H9 (cell line): ENCODE results near the gene ATG7. TPM values are rescaled to one million over a fixed set of nuclear protein-coding genes. Genes with fewer than 3 reads are reported as not detected.

Experiments
- DNase-seq: peaks from one replicate; pipeline ENCODE4 v3.0.0-alpha.2; 2017
- H2AFZ ChIP-seq: one replicate; pipeline ENCODE4 v1.6.1; 2013; ENCODE audit warnings: mild to moderate bottlenecking, low read length, control low read depth, moderate library complexity
- H2AK5ac ChIP-seq: 2 replicates; pipeline ENCODE4 v1.6.1; 2013; ENCODE audit warnings: low read length, control low read depth, mixed read lengths; ENCODE audit not compliant: insufficient read length
- H2BK120ac ChIP-seq: one replicate; pipeline ENCODE4 v1.6.1; 2013; ENCODE audit warnings: low read depth, mild to moderate bottlenecking, low read length, control low read depth, inconsistent platforms; ENCODE audit not compliant: poor library complexity, severe bottlenecking
- H2BK12ac ChIP-seq: 2 replicates; pipeline ENCODE4 v1.6.1; 2013; ENCODE audit warnings: low read length, control low read depth, mixed read lengths, low read depth; ENCODE audit not compliant: insufficient read length
- H2BK15ac ChIP-seq: 2 replicates; pipeline ENCODE4 v1.6.1; 2013; ENCODE audit warnings: low read depth, low read length, control low read depth
- H2BK20ac ChIP-seq: one replicate; pipeline ENCODE4 v1.6.1; 2013; ENCODE audit warnings: low read depth, mild to moderate bottlenecking, low read length, control low read depth, inconsistent platforms; ENCODE audit not compliant: poor library complexity, severe bottlenecking
- H2BK5ac ChIP-seq: 2 replicates; pipeline ENCODE4 v1.6.1; 2013; ENCODE audit warnings: low read length, control low read depth, mixed read lengths; ENCODE audit not compliant: insufficient read length
- H3K14ac ChIP-seq: 2 replicates; pipeline ENCODE4 v1.6.1; 2013; ENCODE audit warnings: low read length, control low read depth; ENCODE audit not compliant: insufficient read depth
- H3K18ac ChIP-seq: 2 replicates; pipeline ENCODE4 v1.6.1; 2013; ENCODE audit warnings: low read depth, mild to moderate bottlenecking, mixed read lengths, low read length, control low read depth; ENCODE audit not compliant: insufficient read length
- H3K23ac ChIP-seq: 2 replicates; pipeline ENCODE4 v1.6.1; 2013; ENCODE audit warnings: low read length, control low read depth, mixed read lengths, low read depth; ENCODE audit not compliant: insufficient read length
- H3K23me2 ChIP-seq: 2 replicates; pipeline ENCODE4 v1.6.1; 2013; ENCODE audit warnings: low read depth, mild to moderate bottlenecking, mixed read lengths, low read length, control low read depth; ENCODE audit not compliant: insufficient read length, poor library complexity, severe bottlenecking
- H3K27ac ChIP-seq: 2 replicates; pipeline ENCODE4 v1.5.1; 2013; ENCODE audit warnings: low read length, control low read depth, mixed read lengths, low read depth; ENCODE audit not compliant: insufficient read length
- H3K27me3 ChIP-seq: 2 replicates; pipeline ENCODE4 v1.6.1; 2013; ENCODE audit warnings: low read length, control low read depth, inconsistent platforms; ENCODE audit not compliant: insufficient read depth
- H3K4ac ChIP-seq: 2 replicates; pipeline ENCODE4 v1.6.1; 2013; ENCODE audit warnings: low read depth, mild to moderate bottlenecking, control low read depth, inconsistent platforms, low read length, moderate library complexity
- H3K4me1 ChIP-seq: 2 replicates; pipeline ENCODE4 v1.6.1; 2013; ENCODE audit warnings: low read length, control low read depth, inconsistent platforms; ENCODE audit not compliant: insufficient read depth
- H3K4me2 ChIP-seq: 2 replicates; pipeline ENCODE4 v1.6.1; 2013; ENCODE audit warnings: low read length, control low read depth, mixed read lengths; ENCODE audit not compliant: insufficient read length, insufficient read depth
- H3K56ac ChIP-seq: 2 replicates; pipeline ENCODE4 v1.6.1; 2013; ENCODE audit warnings: low read depth, mild to moderate bottlenecking, mixed read lengths, low read length, control low read depth; ENCODE audit not compliant: insufficient read length
- H3K79me1 ChIP-seq: 2 replicates; pipeline ENCODE4 v1.6.1; 2013; ENCODE audit warnings: low read depth, mild to moderate bottlenecking, moderate library complexity, low read length, control low read depth, inconsistent platforms; ENCODE audit not compliant: insufficient read depth, poor library complexity, severe bottlenecking
- H3K79me2 ChIP-seq: 2 replicates; pipeline ENCODE4 v1.6.1; 2013; ENCODE audit warnings: low read length, control low read depth, inconsistent platforms; ENCODE audit not compliant: insufficient read depth
- H3K9ac ChIP-seq: 2 replicates; pipeline ENCODE4 v1.6.1; 2013; ENCODE audit warnings: low read length, control low read depth, mixed read lengths; ENCODE audit not compliant: insufficient read length; ENCODE audit errors: extremely low read depth
- H3K9me3 ChIP-seq: one replicate; pipeline ENCODE4 v1.6.1; 2013; ENCODE audit warnings: low read depth, low read length, inconsistent platforms; ENCODE audit not compliant: control insufficient read depth
- H3T11ph ChIP-seq: one replicate; pipeline ENCODE4 v1.6.1; 2013; ENCODE audit warnings: mild to moderate bottlenecking, low read length, control low read depth, inconsistent platforms
- H4K20me1 ChIP-seq: one replicate; pipeline ENCODE4 v1.6.1; 2013; ENCODE audit not compliant: control insufficient read depth, insufficient read length, insufficient read depth
- H4K5ac ChIP-seq: 2 replicates; pipeline ENCODE4 v1.6.1; 2013; ENCODE audit warnings: low read depth, mild to moderate bottlenecking, mixed read lengths, low read length, control low read depth; ENCODE audit not compliant: insufficient read length
- H4K8ac ChIP-seq: replicated peaks from 2 replicates; pipeline ENCODE4 v1.6.1; 2013; ENCODE audit warnings: low read length, control low read depth, mixed read lengths, low read depth; ENCODE audit not compliant: insufficient read length
- H4K91ac ChIP-seq: 2 replicates; pipeline ENCODE4 v1.6.1; 2013; ENCODE audit warnings: low read depth, mild to moderate bottlenecking, moderate library complexity, mixed read lengths, low read length, control low read depth; ENCODE audit not compliant: insufficient read length
- H3K27ac Mint-ChIP-seq, 3 experiments: 2 replicates in 2 of 3; 3 replicates in 1 of 3; pipeline ENCODE4 v1.8.0; 2020 to 2021; ENCODE audit warnings: mixed read lengths in 3 of 3, mild to moderate bottlenecking in 1 of 3, moderate library complexity in 1 of 3
- H3K27me3 Mint-ChIP-seq: 2 replicates; pipeline ENCODE4 v1.8.0; 2021; ENCODE audit warnings: low read depth, mild to moderate bottlenecking, moderate library complexity, mixed read lengths
- H3K36me3 Mint-ChIP-seq, 3 experiments: 2 replicates in 2 of 3; 3 replicates in 1 of 3; pipeline ENCODE4 v1.8.0; 2020 to 2021; ENCODE audit warnings: low read depth in 3 of 3, mixed read lengths in 3 of 3; ENCODE audit not compliant: insufficient read depth in 1 of 3
- H3K4me1 Mint-ChIP-seq, 2 experiments: 2 replicates each; pipeline ENCODE4 v1.8.0; 2020; ENCODE audit warnings: mixed read lengths in 2 of 2
- H3K4me3 Mint-ChIP-seq, 2 experiments: 2 replicates in 1 of 2; 3 replicates in 1 of 2; pipeline ENCODE4 v1.8.0; 2020 to 2021; ENCODE audit warnings: mild to moderate bottlenecking in 2 of 2, mixed read lengths in 2 of 2, moderate library complexity in 1 of 2
- H3K9me3 Mint-ChIP-seq, 2 experiments: 2 replicates in 1 of 2; 3 replicates in 1 of 2; pipeline ENCODE4 v1.8.0; 2020; ENCODE audit warnings: mild to moderate bottlenecking in 2 of 2, mixed read lengths in 2 of 2, moderate library complexity in 1 of 2
- WGBS: extraction: QIAGEN DNeasy Blood & Tissue Kit; methylation state at CpG from one replicate; pipeline ENCODE4 v1.1.7; 2013; ENCODE audit warnings: missing lambda C conversion rate, low lambda C conversion rate, mixed read lengths; ENCODE audit not compliant: insufficient read length; ENCODE audit errors: extremely low coverage; 5-methylcytosine and 5-hydroxymethylcytosine counted together
- total RNA-seq: library from RNA; stranded (reverse); gene quantifications from 2 replicates; pipeline ENCODE4 v1.2.1, GENCODE V29; 2021
- TF ChIP-seq, protein P1 (sequence below): fragments of 200-600 bp; sonication (generic); conservative IDR thresholded peaks from 3 replicates; pipeline ENCODE4 v1.8.0; 2021; ENCODE audit warnings: antibody characterized with exemption, mild to moderate bottlenecking

ATG7 gene
- total RNA-seq, 1 experiment from 2014 or later, result 17.9 TPM

DNA sequence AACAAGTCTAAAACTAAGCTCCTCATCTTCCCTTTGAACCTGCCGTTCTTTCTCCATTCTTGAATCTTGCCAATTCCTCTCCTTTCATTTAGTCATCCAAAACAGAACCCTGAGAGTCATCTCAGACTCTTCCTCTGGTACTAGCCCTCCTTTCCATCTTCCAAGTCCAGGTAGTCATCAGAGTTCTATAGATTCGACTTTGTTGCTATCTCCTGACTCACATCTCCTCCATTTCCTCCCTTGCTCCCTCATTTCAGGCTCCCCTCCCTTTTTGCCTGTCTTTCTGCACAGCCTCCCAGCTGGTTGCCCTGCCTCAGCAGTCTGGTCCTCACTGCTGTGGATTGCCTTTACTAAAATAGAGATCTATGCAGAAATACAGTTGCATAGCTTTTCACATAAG, 4.7 kb downstream of the ATG7 start:
- no peak overlapping the region for H3K4me3 Mint-ChIP-seq
- no peak overlapping the region for H2BK12ac ChIP-seq
- no peak overlapping the region for H3K18ac ChIP-seq
- H4K20me1 ChIP-seq, result no peaks in the 10 kb centered on the region
- H3K56ac ChIP-seq, result no peak overlapping the region
- peaks cover 4% of the 10 kb centered on the region for H3K79me1 ChIP-seq
- no peak overlapping the region for H3K4ac ChIP-seq
- no peak overlapping the region for H2AK5ac ChIP-seq
- H3K27me3 Mint-ChIP-seq, result no peaks in the 10 kb centered on the region
- H3K27ac ChIP-seq, result no peak overlapping the region
- H3K9me3 ChIP-seq, result no peaks in the 10 kb centered on the region
- no peak overlapping the region for H2AFZ ChIP-seq
- no peak overlapping the region for H2BK15ac ChIP-seq
- no peak overlapping the region for H3K27ac Mint-ChIP-seq
- WGBS, result no CpG with 5 or more reads among the region's 2 CpGs
- peaks cover 9 to 10% of the 10 kb centered on the region in 2 experiments for H3K4me1 Mint-ChIP-seq
- peaks cover 4% of the 10 kb centered on the region; the same call in 1 of the 2 replicates for H3K79me2 ChIP-seq
- H2BK20ac ChIP-seq, result no peak overlapping the region
- H4K91ac ChIP-seq, result no peak overlapping the region
- H4K8ac ChIP-seq, result no peak overlapping the region
- no peak overlapping the region for H3K14ac ChIP-seq
- H3K23me2 ChIP-seq, result peaks cover 11% of the 10 kb centered on the region
- H3K36me3 Mint-ChIP-seq, result peaks cover 0 to 3% (median 0%) of the 10 kb centered on the region in 3 experiments; a peak in 2 of 7 replicates
- H3K27me3 ChIP-seq, result no peaks in the 10 kb centered on the region
- DNase-seq, result no peak
- no peak overlapping the region for H3T11ph ChIP-seq
- TF ChIP-seq, protein P1, sequence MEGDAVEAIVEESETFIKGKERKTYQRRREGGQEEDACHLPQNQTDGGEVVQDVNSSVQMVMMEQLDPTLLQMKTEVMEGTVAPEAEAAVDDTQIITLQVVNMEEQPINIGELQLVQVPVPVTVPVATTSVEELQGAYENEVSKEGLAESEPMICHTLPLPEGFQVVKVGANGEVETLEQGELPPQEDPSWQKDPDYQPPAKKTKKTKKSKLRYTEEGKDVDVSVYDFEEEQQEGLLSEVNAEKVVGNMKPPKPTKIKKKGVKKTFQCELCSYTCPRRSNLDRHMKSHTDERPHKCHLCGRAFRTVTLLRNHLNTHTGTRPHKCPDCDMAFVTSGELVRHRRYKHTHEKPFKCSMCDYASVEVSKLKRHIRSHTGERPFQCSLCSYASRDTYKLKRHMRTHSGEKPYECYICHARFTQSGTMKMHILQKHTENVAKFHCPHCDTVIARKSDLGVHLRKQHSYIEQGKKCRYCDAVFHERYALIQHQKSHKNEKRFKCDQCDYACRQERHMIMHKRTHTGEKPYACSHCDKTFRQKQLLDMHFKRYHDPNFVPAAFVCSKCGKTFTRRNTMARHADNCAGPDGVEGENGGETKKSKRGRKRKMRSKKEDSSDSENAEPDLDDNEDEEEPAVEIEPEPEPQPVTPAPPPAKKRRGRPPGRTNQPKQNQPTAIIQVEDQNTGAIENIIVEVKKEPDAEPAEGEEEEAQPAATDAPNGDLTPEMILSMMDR, result no peak
- no peak overlapping the region for H2BK120ac ChIP-seq
- no peak overlapping the region for H2BK5ac ChIP-seq
- peaks cover 0 to 3% of the 10 kb centered on the region in 2 experiments; a peak in 3 of 5 replicates for H3K9me3 Mint-ChIP-seq
- H3K4me2 ChIP-seq, result no peak overlapping the region
- no peak overlapping the region for H3K23ac ChIP-seq
- H3K9ac ChIP-seq, result no peak overlapping the region
- 0 out of 2 replicates have a peak, but pooled peaks cover 3% of the 10 kb centered on the region for H3K4me1 ChIP-seq
- H4K5ac ChIP-seq, result no peak overlapping the region
